Heart left ventricle (tissue), 16 donors: ENCODE results near the gene BLOC1S4. TPM values are rescaled to one million over a fixed set of nuclear protein-coding genes. Genes with fewer than 3 reads are reported as not detected.

Experiments
- ATAC-seq, 4 donors: fragments of 200-7000 bp; cut with Tn5 transposase; one replicate each; pipeline ENCODE4 v1.9.1; 2020 to 2022; ENCODE audit warnings: moderate library complexity in 4 of 4, mild to moderate bottlenecking in 3 of 4, moderate number of reproducible peaks in 1 of 4
- DNase-seq, 5 donors: peaks; one replicate each; pipeline ENCODE4 v3.0.0-alpha.2; 2020
- H3K27ac ChIP-seq, 12 donors: fragments of 200-600 bp; sonication (generic) in 4 of 12; one replicate each; pipeline versions ENCODE4 v1.5.0 to v1.8.0; 2016 to 2022; ENCODE audit warnings: mild to moderate bottlenecking in 2 of 12
- H3K27me3 ChIP-seq, 9 donors: fragments of 200-600 bp; sonication (generic) in 2 of 9; one replicate each; pipeline versions ENCODE4 v1.5.1 to v1.8.0; 2016 to 2022; ENCODE audit warnings: mild to moderate bottlenecking in 3 of 9
- H3K36me3 ChIP-seq, 9 donors: fragments of 200-600 bp; sonication (generic) in 2 of 9; one replicate each; pipeline versions ENCODE4 v1.5.0 to v1.8.0; 2018 to 2022; ENCODE audit warnings: mild to moderate bottlenecking in 2 of 9
- H3K4me1 ChIP-seq, 12 donors: fragments of 200-600 bp; sonication (generic) in 4 of 12; one replicate each; pipeline versions ENCODE4 v1.5.0 to v1.8.0; 2016 to 2022; ENCODE audit warnings: mild to moderate bottlenecking in 3 of 12
- H3K4me3 ChIP-seq, 12 donors: fragments of 200-600 bp; sonication (generic) in 4 of 12; one replicate each; pipeline versions ENCODE4 v1.5.0 to v1.8.0; 2017 to 2022; ENCODE audit warnings: mild to moderate bottlenecking in 9 of 12, moderate library complexity in 4 of 12
- H3K9me3 ChIP-seq, 12 donors: fragments of 200-600 bp; sonication (generic) in 4 of 12; one replicate each; pipeline versions ENCODE4 v1.5.0 to v1.8.0; 2016 to 2022; ENCODE audit warnings: mild to moderate bottlenecking in 1 of 12
- POLR2A ChIP-seq, 2 donors: fragments of 450-650 bp; IDR thresholded peaks; one replicate each; pipeline ENCODE4 v1.6.1; 2017; ENCODE audit warnings: antibody characterized with exemption in 2 of 2, mild to moderate bottlenecking in 2 of 2, moderate library complexity in 2 of 2
- WGBS, 4 donors: extraction: QIAGEN DNeasy Blood & Tissue Kit in 2 of 4; methylation state at CpG; one replicate each; pipeline versions ENCODE4 v1.1.5 to v1.1.7; 2013 to 2018; 5-methylcytosine and 5-hydroxymethylcytosine counted together
- intact Hi-C, 10 donors: fragments of 100-400 bp; cut with DNase I; formaldehyde crosslinking; loops; one replicate each; pipeline versions ENCODE4 v1.11.1 to v1.14.2; 2022
- polyA plus RNA-seq, 2 donors: library from polyadenylated mRNA; stranded (reverse); fragments of 200-250 nt; gene quantifications; one replicate each; pipeline ENCODE4 v1.2.3, GENCODE V29; 2013
- total RNA-seq, 9 donors: library from RNA; depleted of rRNA in 2 of 9; stranded (reverse); fragments of >200 nt in 2 of 9; fragmentation: NEBNext Ultra II Directional in 3 of 9; extraction: Animal tissue kit (Norgen Biotek cat#: 25700) in 3 of 9; gene quantifications; one replicate each; pipeline versions ENCODE4 v1.1.0 to v1.2.4, GENCODE V29; 2016 to 2023
- TF ChIP-seq, protein P1 (sequence below), 12 donors: fragments of 200-600 bp; sonication (generic) in 4 of 12; IDR thresholded peaks; one replicate each; pipeline versions ENCODE4 v1.5.0 to v1.8.0; 2018 to 2022; ENCODE audit warnings: antibody characterized with exemption in 12 of 12, mild to moderate bottlenecking in 5 of 12
- donor health status: ischemic (EF 13 %, LVEDD 7.1; RV severe dilation, severe dysfunction).
- donor health status: healthy with polysubstance abuse.
- donor health status: DM: no; HTN: yes; CAD: no.
- donor health status: DM: no; HTN: no; CAD: no.
- donor health status: ischemic (EF 25% LVEDD 6.9; RV normal size, moderate dysfunction).
- donor health status: ischemic (EF 25% LVEDD 5.7; RV mildly dilated, moderate dysfunction).
- donor health status: healthy.
- donor health status: DM: yes; HTN: yes; CAD: no.
- donor health status: ischemic (EF 35%, LVEDD 5.7; RV mildly dilated, moderate dysfunction).
- donor health status: nonischemic (EF 11% LVEDD 7.7; RV severe dilation, severe dysfunction).
- donor health status: DM: yes; HTN: yes; CAD: no.
- donor health status: PGD.
- donor health status: ischemic (EF 29% LVEDD 5.4; RV normal size, mild dysfunction).
- donor health status: nonischemic (EF 23%, LVEDD 6.1; RV moderate dilation, normal function).

Gene BLOC1S4
- total and polyA plus RNA-seq, 11 donors = 4.4 to 14.1 (median 7.3) TPM

GRCh38 chr4:6710996-6711395 lies 5.0 kb upstream of the BLOC1S4 start:
- TF ChIP-seq POLR2A (IDR thresholded peaks at IDR 0.05) = no peak
- TF ChIP-seq, protein P1, sequence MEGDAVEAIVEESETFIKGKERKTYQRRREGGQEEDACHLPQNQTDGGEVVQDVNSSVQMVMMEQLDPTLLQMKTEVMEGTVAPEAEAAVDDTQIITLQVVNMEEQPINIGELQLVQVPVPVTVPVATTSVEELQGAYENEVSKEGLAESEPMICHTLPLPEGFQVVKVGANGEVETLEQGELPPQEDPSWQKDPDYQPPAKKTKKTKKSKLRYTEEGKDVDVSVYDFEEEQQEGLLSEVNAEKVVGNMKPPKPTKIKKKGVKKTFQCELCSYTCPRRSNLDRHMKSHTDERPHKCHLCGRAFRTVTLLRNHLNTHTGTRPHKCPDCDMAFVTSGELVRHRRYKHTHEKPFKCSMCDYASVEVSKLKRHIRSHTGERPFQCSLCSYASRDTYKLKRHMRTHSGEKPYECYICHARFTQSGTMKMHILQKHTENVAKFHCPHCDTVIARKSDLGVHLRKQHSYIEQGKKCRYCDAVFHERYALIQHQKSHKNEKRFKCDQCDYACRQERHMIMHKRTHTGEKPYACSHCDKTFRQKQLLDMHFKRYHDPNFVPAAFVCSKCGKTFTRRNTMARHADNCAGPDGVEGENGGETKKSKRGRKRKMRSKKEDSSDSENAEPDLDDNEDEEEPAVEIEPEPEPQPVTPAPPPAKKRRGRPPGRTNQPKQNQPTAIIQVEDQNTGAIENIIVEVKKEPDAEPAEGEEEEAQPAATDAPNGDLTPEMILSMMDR (IDR thresholded peaks at IDR 0.05) = no peak
- Histone ChIP-seq H3K27me3 (no peaks in the 10 kb centered on the region), H3K36me3 (peaks cover 0 to 18% (median 3%) of the 10 kb centered on the region in 9 donors), H3K9me3 (no peaks in the 10 kb centered on the region), H3K27ac (no peak overlapping the region), H3K4me3 (no peak overlapping the region), H3K4me1 (peaks cover 3 to 48% (median 39%) of the 10 kb centered on the region in 12 donors)
- intact Hi-C loops = loop anchor here in 5 of 10 donors (1.0 to 10.0 kb wide), 3 partner anchors 37 to 274 kb away; partner anchors contain the start of gene MRFAP1 (in 1 of the 5)
- ATAC-seq (no peak), DNase-seq (no peak)
- 79 to 87% (median 82%) methylated on average over 2 of the region's 2 CpGs for WGBS, 4 donors

DNA sequence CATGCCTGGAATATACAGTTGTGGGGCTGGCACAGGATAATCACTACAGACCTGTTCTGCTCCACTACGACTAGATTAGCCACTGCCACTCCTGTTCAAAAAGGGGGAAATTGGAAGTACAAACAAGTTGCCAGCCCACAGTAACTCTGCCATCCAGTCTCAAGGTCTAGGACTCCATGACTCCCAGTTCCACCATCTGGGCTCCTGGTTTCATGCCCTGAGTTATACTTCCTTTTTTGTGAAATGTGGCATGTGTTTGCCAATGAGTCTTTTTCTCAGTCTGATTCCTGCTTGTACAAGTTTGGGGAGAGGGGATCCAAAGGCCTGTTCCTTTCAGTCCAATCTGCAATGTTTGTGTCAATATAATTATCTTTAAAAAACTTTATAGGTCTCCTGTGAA lies 1.0 kb upstream of the BLOC1S4 start:
- H3K36me3 ChIP-seq = peaks cover 0 to 3% (median 0%) of the 10 kb centered on the region in 9 donors
- H3K4me3 ChIP-seq = no peak overlapping the region

DNA sequence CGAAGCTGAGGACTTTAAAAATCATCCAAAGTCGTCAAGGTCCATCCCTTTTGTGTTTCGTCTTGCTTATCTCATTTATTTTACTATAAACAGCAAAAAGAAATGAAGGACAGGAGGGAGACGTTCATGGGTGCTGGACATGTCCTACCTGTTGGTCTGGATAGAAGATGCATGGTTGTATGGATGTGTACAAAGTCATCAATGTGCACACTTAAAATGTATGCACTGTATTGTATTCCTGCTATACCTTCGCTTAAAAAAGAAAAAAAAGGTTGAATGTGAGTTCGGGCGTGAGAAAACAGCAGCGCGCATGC lies 313 bp upstream of the BLOC1S4 start:
- Histone ChIP-seq H3K9me3 (no peaks in the 10 kb centered on the region), H3K27me3 (no peaks in the 10 kb centered on the region), H3K27ac (peak overlapping the region; percentile 80 to 97 (median 94)), H3K36me3 (peaks cover 0 to 3% (median 0%) of the 10 kb centered on the region in 9 donors), H3K4me1 (peaks cover 6 to 40% (median 27%) of the 10 kb centered on the region in 12 donors), H3K4me3 (peak overlapping the region in 11 of 12 donors; percentile 64 to 94 (median 77))
- intact Hi-C loops = loop anchor here in 8 of 10 donors (2.0 to 10.0 kb wide), 5 partner anchors 67 to 353 kb away; partner anchors contain the start of genes KIAA0232 (in 5 of the 8), GRPEL1 (in 1 of the 8) and MRFAP1 (in 1 of the 8)
- ATAC-seq (no peak), DNase-seq (no peak)
- WGBS, 4 donors = 7 to 10% (median 8%) methylated on average over 9 of the region's 9 CpGs
- TF ChIP-seq POLR2A (IDR thresholded peaks at IDR 0.05) = no peak
- TF ChIP-seq, protein P1 (IDR thresholded peaks at IDR 0.05) = no peak

More for the DNA sequence above, 1.0 kb upstream of the BLOC1S4 start:
- H3K9me3 ChIP-seq = no peaks in the 10 kb centered on the region
- ATAC-seq = no peak
- DNase-seq = no peak
- peaks cover 6 to 40% (median 28%) of the 10 kb centered on the region in 12 donors for H3K4me1 ChIP-seq
- no peak overlapping the region for H3K27ac ChIP-seq
- WGBS, 4 donors = 82 to 94% (median 86%) methylated on average over 1 of the region's 1 CpG
- H3K27me3 ChIP-seq = no peaks in the 10 kb centered on the region
- intact Hi-C loops = loop anchor here in 6 of 10 donors (5.0 to 10.0 kb wide), 3 partner anchors 67 to 270 kb away; partner anchors contain the start of genes KIAA0232 (in 4 of the 6) and MRFAP1 (in 1 of the 6)
- no peak for TF ChIP-seq POLR2A (IDR thresholded peaks at IDR 0.05)
- TF ChIP-seq, protein P1 (IDR thresholded peaks at IDR 0.05) = no peak

- peaks cover 6 to 38% (median 27%) of the 10 kb centered on the region in 12 donors for H3K4me1 ChIP-seq
- peak overlapping the region; percentile 64 to 94 (median 76) for H3K4me3 ChIP-seq
- H3K36me3 ChIP-seq = peaks cover 0 to 3% (median 0%) of the 10 kb centered on the region in 9 donors
- no peaks in the 10 kb centered on the region for H3K27me3 ChIP-seq
- intact Hi-C loops = loop anchor here in 8 of 10 donors (2.0 to 10.0 kb wide), 5 partner anchors 65 to 352 kb away; partner anchors contain the start of genes KIAA0232 (in 5 of the 8), GRPEL1 (in 1 of the 8) and MRFAP1 (in 1 of the 8)
- ATAC-seq = no peak
- 26 to 38% (median 31%) methylated on average over 7 of the region's 7 CpGs for WGBS, 4 donors
- no peaks in the 10 kb centered on the region for H3K9me3 ChIP-seq
- no peak for DNase-seq
- H3K27ac ChIP-seq = peak overlapping the region in 9 of 12 donors; percentile 80 to 97 (median 94)
- TF ChIP-seq POLR2A (IDR thresholded peaks at IDR 0.05) = no peak
- TF ChIP-seq, protein P1 (IDR thresholded peaks at IDR 0.05) = no peak
Measured at GRCh38 chr4:6716958-6717655, 1.1 kb downstream of the BLOC1S4 start.
